OCI-LY1 (cell line): ENCODE results near the gene SAG.

Experiments used
- EZH2 ChIP-seq: fragments of 200-600 bp; sonication (generic), shearing (Covaris generic); IDR thresholded peaks from 2 replicates; pipeline ENCODE4 v1.8.0; 2017; ENCODE audit warnings: borderline replicate concordance, mixed run types, mild to moderate bottlenecking, antibody characterized with exemption, low read length, moderate library complexity, mixed read lengths
- TF ChIP-seq, protein P1 (sequence below): fragments of 200-600 bp; sonication (generic), shearing (Covaris generic); IDR thresholded peaks from 2 replicates; pipeline ENCODE4 v1.5.1; 2017; ENCODE audit warnings: mild to moderate bottlenecking, antibody characterized with exemption, low read length, moderate library complexity, mixed read lengths

DNA sequence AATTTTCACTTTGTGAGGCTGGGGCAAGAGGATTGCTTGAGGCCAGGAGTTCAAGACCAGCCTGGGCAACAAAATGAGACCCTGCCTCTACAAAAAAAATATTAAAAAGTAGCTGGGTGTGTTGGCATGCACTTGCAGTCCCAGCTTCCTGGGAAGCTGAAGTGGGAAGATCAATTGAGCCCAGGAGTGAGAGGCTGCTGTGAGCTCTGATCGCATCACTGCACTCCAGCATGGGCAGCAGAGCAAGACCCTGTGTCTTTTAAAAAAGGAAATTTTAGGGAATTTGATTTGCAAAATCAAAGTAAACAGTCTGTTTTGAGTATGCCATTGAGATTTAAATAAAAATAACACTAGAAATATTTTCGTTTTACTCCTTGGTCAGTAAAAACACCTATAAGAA is 28.7 kb upstream of the SAG start:
- TF ChIP-seq, protein P1, sequence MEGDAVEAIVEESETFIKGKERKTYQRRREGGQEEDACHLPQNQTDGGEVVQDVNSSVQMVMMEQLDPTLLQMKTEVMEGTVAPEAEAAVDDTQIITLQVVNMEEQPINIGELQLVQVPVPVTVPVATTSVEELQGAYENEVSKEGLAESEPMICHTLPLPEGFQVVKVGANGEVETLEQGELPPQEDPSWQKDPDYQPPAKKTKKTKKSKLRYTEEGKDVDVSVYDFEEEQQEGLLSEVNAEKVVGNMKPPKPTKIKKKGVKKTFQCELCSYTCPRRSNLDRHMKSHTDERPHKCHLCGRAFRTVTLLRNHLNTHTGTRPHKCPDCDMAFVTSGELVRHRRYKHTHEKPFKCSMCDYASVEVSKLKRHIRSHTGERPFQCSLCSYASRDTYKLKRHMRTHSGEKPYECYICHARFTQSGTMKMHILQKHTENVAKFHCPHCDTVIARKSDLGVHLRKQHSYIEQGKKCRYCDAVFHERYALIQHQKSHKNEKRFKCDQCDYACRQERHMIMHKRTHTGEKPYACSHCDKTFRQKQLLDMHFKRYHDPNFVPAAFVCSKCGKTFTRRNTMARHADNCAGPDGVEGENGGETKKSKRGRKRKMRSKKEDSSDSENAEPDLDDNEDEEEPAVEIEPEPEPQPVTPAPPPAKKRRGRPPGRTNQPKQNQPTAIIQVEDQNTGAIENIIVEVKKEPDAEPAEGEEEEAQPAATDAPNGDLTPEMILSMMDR: no peak
- TF ChIP-seq EZH2: no peak
